ENCODE measurements around the gene GUCY1A1. TPM values are rescaled to one million over a fixed set of nuclear protein-coding genes. Genes with fewer than 3 reads are reported as not detected.

Gene GUCY1A1
- total and polyA plus RNA-seq, 11 donors = 7.7 to 103 (median 63.6) TPM

- Histone ChIP-seq H3K27ac (no peak overlapping the region), H3K4me3 (no peak overlapping the region), H3K4me1 (peaks cover 0 to 17% (median 7%) of the 10 kb centered on the region in 12 donors), H3K36me3 (no peaks in the 10 kb centered on the region), H3K27me3 (no peaks in the 10 kb centered on the region), H3K9me3 (peaks cover 0 to 12% (median 0%) of the 10 kb centered on the region in 12 donors)
- ATAC-seq (no peak), DNase-seq (no peak)
- intact Hi-C loops (cut with DNase I) = no loop called here
- WGBS, 4 donors = 58 to 88% (median 83%) methylated on average over 4 of the region's 4 CpGs
- TF ChIP-seq CTCF (IDR thresholded peaks at IDR 0.05) (no peak), POLR2A (IDR thresholded peaks at IDR 0.05) (no peak)
Observed at GRCh38 chr4:155656025-155656424, 10.6 kb upstream of the GUCY1A1 start.

- peaks cover 0 to 17% (median 7%) of the 10 kb centered on the region in 12 donors for H3K4me1 ChIP-seq
- no peak overlapping the region for H3K4me3 ChIP-seq
- no peaks in the 10 kb centered on the region for H3K36me3 ChIP-seq
- H3K27ac ChIP-seq = no peak overlapping the region
- H3K9me3 ChIP-seq = peaks cover 0 to 12% (median 0%) of the 10 kb centered on the region in 12 donors
- intact Hi-C loops (cut with DNase I) = loop anchor here in 1 of 10 donors (1.0 kb wide), 1 partner anchor 9 kb away; the partner anchor contains the start of gene GUCY1A1
- H3K27me3 ChIP-seq = no peaks in the 10 kb centered on the region
- ATAC-seq (no peak), DNase-seq (no peak)
- TF ChIP-seq CTCF (IDR thresholded peaks at IDR 0.05) (no peak), POLR2A (IDR thresholded peaks at IDR 0.05) (no peak)
Observed at GRCh38 chr4:155657169-155657568, 9.5 kb upstream of the GUCY1A1 start.

- ATAC-seq (no peak), DNase-seq (no peak)
- Histone ChIP-seq H3K27ac (peak overlapping the region in 1 of 12 donors; percentile 66), H3K4me3 (no peak overlapping the region), H3K27me3 (no peaks in the 10 kb centered on the region), H3K36me3 (no peaks in the 10 kb centered on the region), H3K9me3 (peaks cover 0 to 12% (median 0%) of the 10 kb centered on the region in 12 donors), H3K4me1 (peaks cover 0 to 17% (median 7%) of the 10 kb centered on the region in 12 donors)
- WGBS, 4 donors = 67 to 85% (median 74%) methylated on average over 1 of the region's 1 CpG
- TF ChIP-seq CTCF (IDR thresholded peaks at IDR 0.05) (no peak), POLR2A (IDR thresholded peaks at IDR 0.05) (no peak)
- intact Hi-C loops (cut with DNase I) = loop anchor here in 1 of 10 donors (1.0 kb wide), 1 partner anchor 8 kb away; the partner anchor contains the start of gene GUCY1A1
Observed at GRCh38 chr4:155657985-155658680, 8.5 kb upstream of the GUCY1A1 start.

GRCh38 chr4:155658681-155659064 lies 8.0 kb upstream of the GUCY1A1 start:
- H3K4me1 ChIP-seq = peaks cover 0 to 17% (median 7%) of the 10 kb centered on the region in 12 donors
- H3K27ac ChIP-seq = peak overlapping the region in 4 of 12 donors; percentile 0 to 66 (median 30)
- intact Hi-C loops (cut with DNase I) = no loop called here
- no peak overlapping the region for H3K4me3 ChIP-seq
- no peaks in the 10 kb centered on the region for H3K27me3 ChIP-seq
- ATAC-seq = no peak
- DNase-seq = no peak
- no peak for TF ChIP-seq CTCF (IDR thresholded peaks at IDR 0.05)
- no peak for TF ChIP-seq POLR2A (IDR thresholded peaks at IDR 0.05)
- 31 to 76% (median 70%) methylated on average over 1 of the region's 1 CpG for WGBS, 4 donors
- peaks cover 0 to 12% (median 0%) of the 10 kb centered on the region in 12 donors for H3K9me3 ChIP-seq
- H3K36me3 ChIP-seq = no peaks in the 10 kb centered on the region
